Measurements from ENCODE around the gene FRRS1L.

Gene FRRS1L, protein sequence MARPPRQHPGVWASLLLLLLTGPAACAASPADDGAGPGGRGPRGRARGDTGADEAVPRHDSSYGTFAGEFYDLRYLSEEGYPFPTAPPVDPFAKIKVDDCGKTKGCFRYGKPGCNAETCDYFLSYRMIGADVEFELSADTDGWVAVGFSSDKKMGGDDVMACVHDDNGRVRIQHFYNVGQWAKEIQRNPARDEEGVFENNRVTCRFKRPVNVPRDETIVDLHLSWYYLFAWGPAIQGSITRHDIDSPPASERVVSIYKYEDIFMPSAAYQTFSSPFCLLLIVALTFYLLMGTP

DNA sequence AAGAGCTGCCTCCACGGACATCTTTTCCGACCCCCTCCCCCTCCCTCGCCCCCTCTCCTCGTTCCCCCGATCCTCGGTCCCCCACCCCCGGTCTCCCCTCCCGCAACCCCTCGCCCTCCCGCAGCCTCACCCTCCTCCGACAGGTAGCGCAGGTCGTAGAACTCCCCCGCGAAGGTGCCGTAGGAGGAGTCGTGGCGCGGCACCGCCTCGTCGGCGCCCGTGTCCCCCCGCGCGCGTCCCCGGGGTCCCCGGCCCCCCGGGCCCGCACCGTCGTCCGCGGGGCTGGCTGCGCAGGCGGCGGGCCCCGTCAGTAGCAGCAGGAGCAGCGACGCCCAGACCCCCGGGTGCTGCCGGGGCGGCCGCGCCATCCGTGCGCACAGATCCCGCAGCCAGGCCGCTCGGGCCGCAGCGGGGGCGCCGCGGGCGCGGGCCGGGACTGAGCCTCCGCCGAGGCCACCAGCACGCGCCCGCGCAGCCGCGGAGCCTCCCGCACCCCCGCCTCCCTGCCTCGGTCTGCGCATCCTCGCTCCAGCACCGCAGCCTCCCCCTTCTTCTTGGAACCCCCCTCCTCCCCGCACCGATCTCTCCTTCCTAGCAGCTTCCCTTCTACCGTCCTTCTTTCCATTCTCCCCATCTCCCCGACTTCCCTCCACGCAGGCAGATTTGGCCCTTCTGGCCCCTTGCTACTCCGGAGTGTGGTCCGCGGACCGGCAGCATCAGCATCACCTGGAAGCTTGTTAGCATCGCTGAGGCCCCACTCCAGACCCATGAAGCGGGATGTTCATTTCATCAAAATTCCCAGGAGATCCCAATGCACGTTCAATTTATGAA lies at the start of gene FRRS1L:
FRRS1L (minus strand) TSS at position 479 of the 831 bp plus-strand sequence; CDS start at position 368, 111 bp downstream.
- no peak within 1 kb of the TSS for H3K4me3 ChIP-seq (replicated peaks; ENCODE audit: low read depth, low read length)
- TF ChIP-seq, protein P1, sequence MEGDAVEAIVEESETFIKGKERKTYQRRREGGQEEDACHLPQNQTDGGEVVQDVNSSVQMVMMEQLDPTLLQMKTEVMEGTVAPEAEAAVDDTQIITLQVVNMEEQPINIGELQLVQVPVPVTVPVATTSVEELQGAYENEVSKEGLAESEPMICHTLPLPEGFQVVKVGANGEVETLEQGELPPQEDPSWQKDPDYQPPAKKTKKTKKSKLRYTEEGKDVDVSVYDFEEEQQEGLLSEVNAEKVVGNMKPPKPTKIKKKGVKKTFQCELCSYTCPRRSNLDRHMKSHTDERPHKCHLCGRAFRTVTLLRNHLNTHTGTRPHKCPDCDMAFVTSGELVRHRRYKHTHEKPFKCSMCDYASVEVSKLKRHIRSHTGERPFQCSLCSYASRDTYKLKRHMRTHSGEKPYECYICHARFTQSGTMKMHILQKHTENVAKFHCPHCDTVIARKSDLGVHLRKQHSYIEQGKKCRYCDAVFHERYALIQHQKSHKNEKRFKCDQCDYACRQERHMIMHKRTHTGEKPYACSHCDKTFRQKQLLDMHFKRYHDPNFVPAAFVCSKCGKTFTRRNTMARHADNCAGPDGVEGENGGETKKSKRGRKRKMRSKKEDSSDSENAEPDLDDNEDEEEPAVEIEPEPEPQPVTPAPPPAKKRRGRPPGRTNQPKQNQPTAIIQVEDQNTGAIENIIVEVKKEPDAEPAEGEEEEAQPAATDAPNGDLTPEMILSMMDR (IDR thresholded peaks at IDR 0.05; ENCODE audit: low read depth, low read length, missing control alignments): no peak
- no peak for DNase-seq (ENCODE audit: extremely low read depth, low read depth)

DNA sequence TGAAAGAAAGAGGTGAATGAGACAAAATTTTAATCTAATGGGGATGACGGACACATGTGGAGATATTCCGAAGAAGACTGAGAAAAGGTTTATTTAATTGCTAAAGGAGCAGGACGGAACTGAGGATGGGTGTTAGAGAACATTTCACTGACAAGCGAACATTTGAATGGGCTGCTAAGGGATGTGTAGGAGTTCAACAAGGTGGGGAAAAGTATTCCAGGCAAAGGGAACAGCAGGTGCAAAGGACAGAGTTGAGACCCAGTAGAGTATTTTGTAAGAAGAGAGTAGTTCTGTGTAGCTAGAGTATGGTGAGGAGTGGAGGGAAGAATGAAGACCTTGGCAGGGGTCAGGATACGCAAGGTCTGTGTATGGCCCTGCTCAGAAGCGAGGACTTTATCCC lies 47.4 kb upstream of the FRRS1L start:
- no peak for DNase-seq (ENCODE audit: extremely low read depth, low read depth)
- H3K4me3 ChIP-seq (replicated peaks; ENCODE audit: low read depth, low read length): no peak overlapping the region
- TF ChIP-seq, protein P1 (IDR thresholded peaks at IDR 0.05; ENCODE audit: low read depth, low read length, missing control alignments): no peak

DNA sequence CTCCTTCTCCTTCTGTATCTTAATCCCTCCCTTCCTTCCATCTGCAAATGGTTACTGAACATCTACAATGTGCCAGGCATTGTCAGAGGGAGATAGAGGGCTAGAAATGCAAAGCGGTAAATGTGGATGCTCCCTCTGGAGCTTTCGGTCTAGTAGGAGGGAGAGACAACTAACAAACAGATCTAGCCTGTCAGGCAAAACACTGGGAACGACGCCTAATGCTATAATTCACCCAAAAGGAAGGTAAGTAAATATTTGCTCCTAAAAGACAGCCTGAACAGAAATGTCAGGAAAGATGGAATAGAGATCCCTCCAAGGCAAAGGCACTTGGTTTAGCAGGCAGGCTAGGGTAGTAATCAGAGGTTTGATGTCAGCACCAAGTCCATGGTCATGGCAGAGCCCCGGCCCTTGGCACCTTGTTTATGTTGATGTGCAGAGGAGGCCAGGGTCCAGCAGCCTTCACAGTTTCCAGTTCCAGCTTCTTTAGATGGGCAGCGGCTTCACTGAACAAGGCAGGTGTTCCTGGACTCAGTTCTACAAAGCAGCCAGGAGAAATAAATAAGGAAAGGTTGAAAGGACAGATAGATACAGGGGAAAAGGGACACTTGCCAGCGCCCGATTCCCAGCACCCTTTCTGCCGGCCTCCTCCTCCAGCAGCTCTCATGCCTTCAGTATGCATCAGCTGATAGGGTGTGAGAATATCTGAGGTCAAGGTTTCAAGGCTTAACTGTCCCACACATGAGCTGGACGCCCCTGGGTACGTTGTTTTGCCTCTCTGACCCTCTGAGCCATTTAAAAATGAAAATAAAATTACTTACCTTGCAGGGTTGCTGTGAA lies 46.5 kb upstream of the FRRS1L start:
- DNase-seq (ENCODE audit: extremely low read depth, low read depth): no peak
- TF ChIP-seq, protein P1 (IDR thresholded peaks at IDR 0.05; ENCODE audit: low read depth, low read length, missing control alignments): no peak
- H3K4me3 ChIP-seq (replicated peaks; ENCODE audit: low read depth, low read length): no peak overlapping the region

DNA sequence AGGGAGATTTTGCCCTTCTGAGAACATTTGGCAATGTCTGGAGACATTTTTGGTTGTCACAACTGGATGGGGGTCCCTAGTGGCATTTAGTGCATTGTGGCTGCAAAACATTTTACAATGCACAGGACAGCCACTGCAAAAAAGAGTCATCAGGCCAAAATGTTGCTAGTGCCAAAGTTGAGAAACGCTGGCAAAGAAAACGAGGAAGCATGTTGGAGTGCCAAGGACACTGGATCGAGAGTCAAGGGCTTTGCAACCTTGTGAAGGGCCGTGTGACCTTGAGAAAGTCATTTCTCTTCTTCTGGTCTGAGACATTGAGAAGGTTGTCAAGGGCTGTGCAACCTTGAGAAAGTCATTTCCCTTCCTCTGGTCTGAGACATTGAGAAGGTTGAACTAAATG lies 45.7 kb upstream of the FRRS1L start:
- no peak for DNase-seq (ENCODE audit: extremely low read depth, low read depth)
- no peak overlapping the region for H3K4me3 ChIP-seq (replicated peaks; ENCODE audit: low read depth, low read length)
- TF ChIP-seq, protein P1 (IDR thresholded peaks at IDR 0.05; ENCODE audit: low read depth, low read length, missing control alignments): no peak

DNA sequence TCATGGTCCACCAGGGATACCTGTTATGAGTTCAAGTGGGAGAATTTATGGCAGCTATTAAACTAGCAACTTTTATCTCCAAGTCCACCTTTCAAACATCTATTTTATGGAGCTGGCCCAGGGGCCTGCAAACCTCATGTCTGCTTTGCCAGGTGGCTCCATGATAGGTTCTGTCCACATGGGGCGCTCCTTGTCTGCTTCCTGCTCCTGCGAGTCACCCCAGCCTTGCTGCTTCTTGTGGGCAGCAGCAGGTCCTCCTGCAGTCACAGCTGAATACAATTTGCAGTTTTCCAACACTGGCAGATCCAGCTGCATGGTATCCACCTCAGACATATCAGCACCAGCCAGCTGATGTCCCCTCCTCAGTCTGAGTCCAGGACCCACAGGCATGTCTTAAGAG lies 39.6 kb upstream of the FRRS1L start:
- DNase-seq (ENCODE audit: extremely low read depth, low read depth): no peak
- H3K4me3 ChIP-seq (replicated peaks; ENCODE audit: low read depth, low read length): no peak overlapping the region
- TF ChIP-seq, protein P1 (IDR thresholded peaks at IDR 0.05; ENCODE audit: low read depth, low read length, missing control alignments): no peak

DNA sequence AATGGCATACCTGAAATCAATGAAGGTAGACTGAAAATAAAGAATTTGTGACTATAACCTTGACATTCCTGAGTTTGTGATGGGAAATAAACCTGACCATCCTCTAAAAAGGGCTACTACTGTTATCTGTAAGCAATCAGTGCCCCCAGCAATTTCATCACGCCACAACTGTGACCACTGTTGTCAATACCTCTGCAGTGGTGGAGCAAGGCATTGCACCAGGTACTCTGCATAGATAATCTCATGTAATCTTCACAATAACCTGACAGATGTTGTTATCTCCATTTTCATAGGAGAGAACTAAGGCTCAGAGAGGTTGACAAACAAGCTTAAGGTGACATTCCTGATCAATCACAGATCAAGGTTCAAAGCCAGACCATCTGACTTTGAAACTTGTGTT lies 38.5 kb upstream of the FRRS1L start:
- TF ChIP-seq, protein P1 (IDR thresholded peaks at IDR 0.05; ENCODE audit: low read depth, low read length, missing control alignments): no peak
- no peak for DNase-seq (ENCODE audit: extremely low read depth, low read depth)
- H3K4me3 ChIP-seq (replicated peaks; ENCODE audit: low read depth, low read length): no peak overlapping the region
